ENCODE measurements around the gene TMEM52.

- TF ChIP-seq RAD21 (conservative IDR thresholded peaks at IDR 0.05 in 1 of 2, IDR thresholded peaks at IDR 0.05 in 1 of 2) (no peak), KDM1A (IDR thresholded peaks at IDR 0.05; ENCODE audit: low read depth) (no peak)
Measured at GRCh38 chr1:1883092-1883873, 35.8 kb downstream of the TMEM52 start.
